K562 (cell line): ENCODE data around the gene KIR2DL3. TPM values are rescaled to one million over a fixed set of nuclear protein-coding genes. Genes with fewer than 3 reads are reported as not detected.

Experiments used
- CBX2 ChIP-seq: fragments of 200-600 bp; sonication (generic); IDR thresholded peaks from one replicate; pipeline ENCODE4 v1.6.1; 2012; ENCODE audit warnings: mild to moderate bottlenecking, low read length, inconsistent platforms; ENCODE audit not compliant: insufficient read depth, poor library complexity, severe bottlenecking
- NFE2L1 ChIP-seq: fragments of 450-650 bp; IDR thresholded peaks from 2 replicates; pipeline ENCODE4 v1.6.1; 2016; ENCODE audit warnings: missing genetic modification characterization, low read depth, mild to moderate bottlenecking, missing compliant biosample characterization, moderate library complexity, borderline replicate concordance
- polyA plus RNA-seq, 8 experiments: library from polyadenylated mRNA; depleted of rRNA in 4 of 8; stranded (reverse) in 5 of 8; unstranded in 3 of 8; fragments of >200 nt; fragmentation: Nextera tagmentation in 2 of 8; fragmentation: Illumina TruSeq in 1 of 8; extraction: Ambion mirVana in 2 of 8; extraction: Trizol in 1 of 8; gene quantifications; 2 replicates each; pipeline versions ENCODE4 v1.2.1 to v1.2.3, GENCODE V29; 2011 to 2014; ENCODE audit warnings: inconsistent platforms in 1 of 8, missing spikeins in 1 of 8
- total RNA-seq, 7 experiments: library from RNA; depleted of rRNA in 6 of 7; stranded (reverse); fragments of >200 nt in 6 of 7; fragmentation: Illumina TruSeq in 2 of 7; extraction: Trizol in 2 of 7; gene quantifications; 2 replicates each; pipeline versions ENCODE4 v1.2.1 to v1.2.3, GENCODE V29; 2011 to 2021; ENCODE audit warnings: low replicate concordance in 1 of 7
- TF ChIP-seq, protein P1 (sequence below): fragments of 450-650 bp; IDR thresholded peaks from 2 replicates; pipeline ENCODE4 v1.6.1; 2016; ENCODE audit warnings: low read depth
- TF ChIP-seq, protein P2 (sequence below): fragments of 250-450 bp; sonication (Bioruptor Pico); IDR thresholded peaks from 2 replicates; pipeline ENCODE4 v1.5.0; 2021; ENCODE audit warnings: mild to moderate bottlenecking, borderline replicate concordance

The KIR2DL3 gene
- total and polyA plus RNA-seq, 9 of the 15 experiments (the other 6 are each of a cell fraction or from before 2014, with no cell fraction given), result not detected

DNA sequence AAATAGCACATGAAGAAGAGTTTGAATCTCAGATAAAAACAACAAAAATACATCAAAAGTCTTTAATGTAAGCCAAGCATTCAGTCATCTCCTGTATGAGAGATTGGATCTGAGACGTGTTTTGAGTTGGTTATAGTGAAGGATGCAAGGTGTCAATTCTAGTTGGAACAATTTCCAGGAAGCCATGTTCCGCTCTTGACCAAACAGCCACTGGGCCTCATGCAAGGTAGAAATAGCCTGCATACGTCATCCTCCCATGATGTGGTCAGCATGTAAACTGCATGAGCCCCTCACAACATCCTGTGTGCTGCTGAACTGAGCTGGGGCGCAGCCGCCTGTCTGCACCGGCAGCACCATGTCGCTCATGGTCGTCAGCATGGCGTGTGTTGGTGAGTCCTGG, 14.2 kb upstream of the KIR2DL3 start, which contains the start of gene KIR3DL3 (continued):
- TF ChIP-seq, protein P1, sequence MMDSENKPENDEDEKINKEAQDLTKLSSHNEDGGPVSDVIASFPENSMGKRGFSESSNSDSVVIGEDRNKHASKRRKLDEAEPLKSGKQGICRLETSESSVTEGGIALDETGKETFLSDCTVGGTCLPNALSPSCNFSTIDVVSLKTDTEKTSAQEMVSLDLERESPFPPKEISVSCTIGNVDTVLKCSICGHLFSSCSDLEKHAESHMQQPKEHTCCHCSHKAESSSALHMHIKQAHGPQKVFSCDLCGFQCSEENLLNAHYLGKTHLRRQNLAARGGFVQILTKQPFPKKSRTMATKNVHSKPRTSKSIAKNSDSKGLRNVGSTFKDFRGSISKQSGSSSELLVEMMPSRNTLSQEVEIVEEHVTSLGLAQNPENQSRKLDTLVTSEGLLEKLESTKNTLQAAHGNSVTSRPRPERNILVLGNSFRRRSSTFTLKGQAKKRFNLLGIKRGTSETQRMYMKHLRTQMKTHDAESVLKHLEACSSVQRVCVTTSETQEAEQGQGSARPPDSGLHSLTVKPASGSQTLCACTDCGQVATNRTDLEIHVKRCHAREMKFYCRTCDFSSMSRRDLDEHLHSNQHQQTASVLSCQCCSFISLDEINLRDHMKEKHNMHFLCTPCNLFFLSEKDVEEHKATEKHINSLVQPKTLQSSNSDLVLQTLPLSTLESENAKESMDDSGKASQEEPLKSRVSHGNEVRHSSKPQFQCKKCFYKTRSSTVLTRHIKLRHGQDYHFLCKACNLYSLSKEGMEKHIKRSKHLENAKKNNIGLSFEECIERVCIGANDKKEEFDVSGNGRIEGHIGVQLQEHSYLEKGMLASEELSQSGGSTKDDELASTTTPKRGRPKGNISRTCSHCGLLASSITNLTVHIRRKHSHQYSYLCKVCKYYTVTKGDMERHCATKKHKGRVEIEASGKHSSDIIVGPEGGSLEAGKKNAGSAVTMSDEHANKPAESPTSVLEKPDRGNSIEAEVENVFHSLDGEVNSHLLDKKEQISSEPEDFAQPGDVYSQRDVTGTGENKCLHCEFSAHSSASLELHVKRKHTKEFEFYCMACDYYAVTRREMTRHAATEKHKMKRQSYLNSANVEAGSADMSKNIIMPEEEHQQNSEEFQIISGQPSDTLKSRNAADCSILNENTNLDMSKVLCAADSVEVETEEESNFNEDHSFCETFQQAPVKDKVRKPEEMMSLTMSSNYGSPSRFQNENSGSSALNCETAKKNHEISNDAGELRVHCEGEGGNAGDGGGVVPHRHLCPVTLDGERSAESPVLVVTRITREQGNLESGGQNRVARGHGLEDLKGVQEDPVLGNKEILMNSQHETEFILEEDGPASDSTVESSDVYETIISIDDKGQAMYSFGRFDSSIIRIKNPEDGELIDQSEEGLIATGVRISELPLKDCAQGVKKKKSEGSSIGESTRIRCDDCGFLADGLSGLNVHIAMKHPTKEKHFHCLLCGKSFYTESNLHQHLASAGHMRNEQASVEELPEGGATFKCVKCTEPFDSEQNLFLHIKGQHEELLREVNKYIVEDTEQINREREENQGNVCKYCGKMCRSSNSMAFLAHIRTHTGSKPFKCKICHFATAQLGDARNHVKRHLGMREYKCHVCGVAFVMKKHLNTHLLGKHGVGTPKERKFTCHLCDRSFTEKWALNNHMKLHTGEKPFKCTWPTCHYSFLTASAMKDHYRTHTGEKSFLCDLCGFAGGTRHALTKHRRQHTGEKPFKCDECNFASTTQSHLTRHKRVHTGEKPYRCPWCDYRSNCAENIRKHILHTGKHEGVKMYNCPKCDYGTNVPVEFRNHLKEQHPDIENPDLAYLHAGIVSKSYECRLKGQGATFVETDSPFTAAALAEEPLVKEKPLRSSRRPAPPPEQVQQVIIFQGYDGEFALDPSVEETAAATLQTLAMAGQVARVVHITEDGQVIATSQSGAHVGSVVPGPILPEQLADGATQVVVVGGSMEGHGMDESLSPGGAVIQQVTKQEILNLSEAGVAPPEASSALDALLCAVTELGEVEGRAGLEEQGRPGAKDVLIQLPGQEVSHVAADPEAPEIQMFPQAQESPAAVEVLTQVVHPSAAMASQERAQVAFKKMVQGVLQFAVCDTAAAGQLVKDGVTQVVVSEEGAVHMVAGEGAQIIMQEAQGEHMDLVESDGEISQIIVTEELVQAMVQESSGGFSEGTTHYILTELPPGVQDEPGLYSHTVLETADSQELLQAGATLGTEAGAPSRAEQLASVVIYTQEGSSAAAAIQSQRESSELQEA, result no peak
- TF ChIP-seq NFE2L1 (tag), result no peak
- TF ChIP-seq CBX2, result no peak
- TF ChIP-seq, protein P2, sequence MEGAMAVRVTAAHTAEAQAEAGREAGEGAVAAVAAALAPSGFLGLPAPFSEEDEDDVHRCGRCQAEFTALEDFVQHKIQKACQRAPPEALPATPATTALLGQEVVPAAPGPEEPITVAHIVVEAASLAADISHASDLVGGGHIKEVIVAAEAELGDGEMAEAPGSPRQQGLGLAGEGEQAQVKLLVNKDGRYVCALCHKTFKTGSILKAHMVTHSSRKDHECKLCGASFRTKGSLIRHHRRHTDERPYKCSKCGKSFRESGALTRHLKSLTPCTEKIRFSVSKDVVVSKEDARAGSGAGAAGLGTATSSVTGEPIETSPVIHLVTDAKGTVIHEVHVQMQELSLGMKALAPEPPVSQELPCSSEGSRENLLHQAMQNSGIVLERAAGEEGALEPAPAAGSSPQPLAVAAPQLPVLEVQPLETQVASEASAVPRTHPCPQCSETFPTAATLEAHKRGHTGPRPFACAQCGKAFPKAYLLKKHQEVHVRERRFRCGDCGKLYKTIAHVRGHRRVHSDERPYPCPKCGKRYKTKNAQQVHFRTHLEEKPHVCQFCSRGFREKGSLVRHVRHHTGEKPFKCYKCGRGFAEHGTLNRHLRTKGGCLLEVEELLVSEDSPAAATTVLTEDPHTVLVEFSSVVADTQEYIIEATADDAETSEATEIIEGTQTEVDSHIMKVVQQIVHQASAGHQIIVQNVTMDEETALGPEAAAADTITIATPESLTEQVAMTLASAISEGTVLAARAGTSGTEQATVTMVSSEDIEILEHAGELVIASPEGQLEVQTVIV, result no peak
